Heart left ventricle (tissue), 16 donors: ENCODE results near the gene MATN1. TPM values are rescaled to one million over a fixed set of nuclear protein-coding genes. Genes with fewer than 3 reads are reported as not detected.
A peak's percentile ranks its signal among the peaks of the same experiment; 100 is the strongest.

Source experiments
- ATAC-seq, 4 donors: fragments of 200-7000 bp; cut with Tn5 transposase; one replicate each; pipeline ENCODE4 v1.9.1; 2020 to 2022; ENCODE audit warnings: moderate library complexity in 4 of 4, mild to moderate bottlenecking in 3 of 4, moderate number of reproducible peaks in 1 of 4
- DNase-seq, 5 donors: peaks; one replicate each; pipeline ENCODE4 v3.0.0-alpha.2; 2020
- H3K27ac ChIP-seq, 12 donors: fragments of 200-600 bp; sonication (generic) in 4 of 12; one replicate each; pipeline versions ENCODE4 v1.5.0 to v1.8.0; 2016 to 2022; ENCODE audit warnings: mild to moderate bottlenecking in 2 of 12
- H3K27me3 ChIP-seq, 9 donors: fragments of 200-600 bp; sonication (generic) in 2 of 9; one replicate each; pipeline versions ENCODE4 v1.5.1 to v1.8.0; 2016 to 2022; ENCODE audit warnings: mild to moderate bottlenecking in 3 of 9
- H3K36me3 ChIP-seq, 9 donors: fragments of 200-600 bp; sonication (generic) in 2 of 9; one replicate each; pipeline versions ENCODE4 v1.5.0 to v1.8.0; 2018 to 2022; ENCODE audit warnings: mild to moderate bottlenecking in 2 of 9
- H3K4me1 ChIP-seq, 12 donors: fragments of 200-600 bp; sonication (generic) in 4 of 12; one replicate each; pipeline versions ENCODE4 v1.5.0 to v1.8.0; 2016 to 2022; ENCODE audit warnings: mild to moderate bottlenecking in 3 of 12
- H3K4me3 ChIP-seq, 12 donors: fragments of 200-600 bp; sonication (generic) in 4 of 12; one replicate each; pipeline versions ENCODE4 v1.5.0 to v1.8.0; 2017 to 2022; ENCODE audit warnings: mild to moderate bottlenecking in 9 of 12, moderate library complexity in 4 of 12
- H3K9me3 ChIP-seq, 12 donors: fragments of 200-600 bp; sonication (generic) in 4 of 12; one replicate each; pipeline versions ENCODE4 v1.5.0 to v1.8.0; 2016 to 2022; ENCODE audit warnings: mild to moderate bottlenecking in 1 of 12
- CTCF ChIP-seq, 12 donors: fragments of 200-600 bp; sonication (generic) in 4 of 12; IDR thresholded peaks; one replicate each; pipeline versions ENCODE4 v1.5.0 to v1.8.0; 2018 to 2022; ENCODE audit warnings: antibody characterized with exemption in 12 of 12, mild to moderate bottlenecking in 5 of 12
- POLR2A ChIP-seq, 2 donors: fragments of 450-650 bp; IDR thresholded peaks; one replicate each; pipeline ENCODE4 v1.6.1; 2017; ENCODE audit warnings: antibody characterized with exemption in 2 of 2, mild to moderate bottlenecking in 2 of 2, moderate library complexity in 2 of 2
- WGBS, 4 donors: extraction: QIAGEN DNeasy Blood & Tissue Kit in 2 of 4; methylation state at CpG; one replicate each; pipeline versions ENCODE4 v1.1.5 to v1.1.7; 2013 to 2018; 5-methylcytosine and 5-hydroxymethylcytosine counted together
- intact Hi-C, 10 donors: fragments of 100-400 bp; cut with DNase I; formaldehyde crosslinking; loops; one replicate each; pipeline versions ENCODE4 v1.11.1 to v1.14.2; 2022
- microRNA-seq, 4 donors: library from miRNA; unstranded; fragments of <30 nt; microRNA quantifications; one replicate each; pipeline versions ENCODE4 to v1.2.0, GENCODE V29; 2017 to 2020
- polyA plus RNA-seq, 2 donors: library from polyadenylated mRNA; stranded (reverse); fragments of 200-250 nt; gene quantifications; one replicate each; pipeline ENCODE4 v1.2.3, GENCODE V29; 2013
- total RNA-seq, 9 donors: library from RNA; depleted of rRNA in 2 of 9; stranded (reverse); fragments of >200 nt in 2 of 9; fragmentation: NEBNext Ultra II Directional in 3 of 9; extraction: Animal tissue kit (Norgen Biotek cat#: 25700) in 3 of 9; gene quantifications; one replicate each; pipeline versions ENCODE4 v1.1.0 to v1.2.4, GENCODE V29; 2016 to 2023
- donor health status: ischemic (EF 13 %, LVEDD 7.1; RV severe dilation, severe dysfunction).
- donor health status: healthy with polysubstance abuse.
- donor health status: DM: no; HTN: yes; CAD: no.
- donor health status: DM: no; HTN: no; CAD: no.
- donor health status: ischemic (EF 25% LVEDD 6.9; RV normal size, moderate dysfunction).
- donor health status: ischemic (EF 25% LVEDD 5.7; RV mildly dilated, moderate dysfunction).
- donor health status: healthy.
- donor health status: DM: yes; HTN: yes; CAD: no.
- donor health status: ischemic (EF 35%, LVEDD 5.7; RV mildly dilated, moderate dysfunction).
- donor health status: nonischemic (EF 11% LVEDD 7.7; RV severe dilation, severe dysfunction).
- donor health status: DM: yes; HTN: yes; CAD: no.
- donor health status: PGD.
- donor health status: ischemic (EF 29% LVEDD 5.4; RV normal size, mild dysfunction).
- donor health status: nonischemic (EF 23%, LVEDD 6.1; RV moderate dilation, normal function).

Gene MATN1
- total and polyA plus RNA-seq, 11 donors, result 0.67 TPM; not detected in 10

- intact Hi-C loops, result no loop called here
- DNase-seq, result peak in 1 of 5 donors; percentile 35
Observed at GRCh38 chr1:30663596-30664091, 59.7 kb downstream of the MATN1 start.

GRCh38 chr1:30662291-30662840 is 61.0 kb downstream of the MATN1 start:
- TF ChIP-seq CTCF (IDR thresholded peaks at IDR 0.05) (no peak), POLR2A (IDR thresholded peaks at IDR 0.05) (no peak)
- no peak for ATAC-seq
- no peak overlapping the region for H3K4me3 ChIP-seq
- H3K27me3 ChIP-seq, result peaks cover 0 to 13% (median 0%) of the 10 kb centered on the region in 9 donors
- DNase-seq, result peak in 1 of 5 donors; percentile 42
- intact Hi-C loops, result no loop called here
- WGBS, 4 donors, result 70 to 84% (median 74%) methylated on average over 7 to 9 of the region's 9 CpGs
- H3K36me3 ChIP-seq, result no peaks in the 10 kb centered on the region
- no peaks in the 10 kb centered on the region for H3K4me1 ChIP-seq
- H3K27ac ChIP-seq, result no peak overlapping the region
- H3K9me3 ChIP-seq, result no peaks in the 10 kb centered on the region

More at GRCh38 chr1:30663596-30664091, 59.7 kb downstream of the MATN1 start:
- no peak overlapping the region for H3K4me3 ChIP-seq
- H3K9me3 ChIP-seq, result no peaks in the 10 kb centered on the region
- H3K4me1 ChIP-seq, result no peaks in the 10 kb centered on the region
- no peaks in the 10 kb centered on the region for H3K36me3 ChIP-seq
- TF ChIP-seq POLR2A (IDR thresholded peaks at IDR 0.05) (no peak), CTCF (IDR thresholded peaks at IDR 0.05) (no peak)
- peaks cover 0 to 5% (median 0%) of the 10 kb centered on the region in 9 donors for H3K27me3 ChIP-seq
- 43 to 68% (median 59%) methylated on average over 12 to 13 of the region's 13 CpGs for WGBS, 4 donors
- no peak overlapping the region for H3K27ac ChIP-seq
- no peak for ATAC-seq

GRCh38 chr1:30661311-30661710 is 62.1 kb downstream of the MATN1 start:
- Histone ChIP-seq H3K4me1 (peaks cover 0 to 2% (median 0%) of the 10 kb centered on the region in 12 donors), H3K27me3 (peaks cover 0 to 19% (median 0%) of the 10 kb centered on the region in 9 donors), H3K27ac (no peak overlapping the region), H3K4me3 (no peak overlapping the region), H3K36me3 (no peaks in the 10 kb centered on the region), H3K9me3 (no peaks in the 10 kb centered on the region)
- 87 to 93% (median 90%) methylated on average over 10 of the region's 10 CpGs for WGBS, 4 donors
- DNase-seq (peak in 1 of 5 donors; percentile 24), ATAC-seq (no peak)
- intact Hi-C loops, result no loop called here
- no peak for TF ChIP-seq CTCF (IDR thresholded peaks at IDR 0.05)
- no peak for TF ChIP-seq POLR2A (IDR thresholded peaks at IDR 0.05)

Small RNA genes within 50 kb of the gene (microRNA-seq; reads per million reads assigned to microRNA genes)
- gene MIR4420, result 0 reads per million in 4 donors

Other genes with a start within 250 kb of the MATN1 start
- 100 to 1,000 TPM in 1 of 9 donors, 10 to 100 TPM in 7, 1 to 10 TPM in 1; 9.4 to 260 (median 14.3) TPM for gene LAPTM5, start 34.2 kb upstream of the MATN1 start, total RNA-seq
- 10 to 100 TPM in 1 of 2 donors, 1 to 10 TPM in 1; 6.9 to 28.7 TPM for gene LAPTM5, start 34.2 kb upstream of the MATN1 start, polyA plus RNA-seq
- 10 to 100 TPM; 16.8 to 83.4 (median 29.5) TPM for gene SDC3, start 185.2 kb upstream of the MATN1 start, total RNA-seq
- 10 to 100 TPM; 22.0 to 24.6 TPM for gene SDC3, start 185.2 kb upstream of the MATN1 start, polyA plus RNA-seq